Esophagus squamous epithelium (tissue), 5 donors: ENCODE data around the gene KRTAP12-1. TPM values are rescaled to one million over a fixed set of nuclear protein-coding genes. Genes with fewer than 3 reads are reported as not detected.

Source experiments
- DNase-seq: peaks from one replicate; lab custom pipeline; 2025; lab: John Stamatoyannopoulos, UW
- H3K27ac ChIP-seq, 4 donors: fragments of 200-600 bp; sonication (generic); one replicate each; pipeline ENCODE4 v1.5.1; 2016 to 2019; ENCODE audit warnings: mild to moderate bottlenecking in 1 of 4
- H3K27me3 ChIP-seq, 4 donors: fragments of 200-600 bp; sonication (generic); 1 replicate in 3 of 4; 2 replicates in 1 of 4; pipeline versions ENCODE4 v1.5.1 to v1.6.0; 2017 to 2021; ENCODE audit warnings: antibody characterized with exemption in 1 of 4
- H3K36me3 ChIP-seq, 3 donors: fragments of 200-600 bp; sonication (generic); one replicate each; pipeline ENCODE4 v1.5.1; 2016 to 2019
- H3K4me1 ChIP-seq, 3 donors: fragments of 200-600 bp; sonication (generic); one replicate each; pipeline ENCODE4 v1.5.1; 2017 to 2019
- H3K4me3 ChIP-seq, 4 donors: fragments of 200-600 bp; sonication (generic); 1 replicate in 3 of 4; 2 replicates in 1 of 4; pipeline ENCODE4 v1.5.1; 2016 to 2019; ENCODE audit warnings: mild to moderate bottlenecking in 2 of 4, moderate library complexity in 1 of 4
- H3K9me3 ChIP-seq, 3 donors: fragments of 200-600 bp; sonication (generic); one replicate each; pipeline ENCODE4 v1.5.1; 2016 to 2019
- POLR2A ChIP-seq, 4 donors: fragments of 450-650 bp; IDR thresholded peaks; one replicate each; pipeline ENCODE4 v1.6.1; 2017; ENCODE audit warnings: antibody characterized with exemption in 4 of 4, mild to moderate bottlenecking in 4 of 4, moderate library complexity in 3 of 4
- WGBS, 2 donors: methylation state at CpG; one replicate each; pipeline ENCODE4 v1.1.5; 2018; 5-methylcytosine and 5-hydroxymethylcytosine counted together
- intact Hi-C: fragments of 100-400 bp; cut with DNase I; formaldehyde crosslinking; loops from one replicate; pipeline ENCODE4 v1.15.0; 2022
- total RNA-seq, 4 donors: library from RNA; depleted of rRNA; stranded (reverse); fragments of >200 nt; gene quantifications; one replicate each; pipeline ENCODE4 v1.1.0, GENCODE V29; 2016
- TF ChIP-seq, protein P1 (sequence below), 6 experiments: fragments of 450-650 bp in 4 of 6; fragments of 200-600 bp in 2 of 6; sonication (generic) in 2 of 6; IDR thresholded peaks; one replicate each; pipeline ENCODE4 v1.5.1; 2016 to 2019; ENCODE audit warnings: antibody characterized with exemption in 6 of 6, mild to moderate bottlenecking in 4 of 6, moderate library complexity in 4 of 6
- donor health status: DM: yes; HTN: yes; CAD: no.

Gene KRTAP12-1
- total RNA-seq, 4 donors from 2014 or later = not detected

DNA sequence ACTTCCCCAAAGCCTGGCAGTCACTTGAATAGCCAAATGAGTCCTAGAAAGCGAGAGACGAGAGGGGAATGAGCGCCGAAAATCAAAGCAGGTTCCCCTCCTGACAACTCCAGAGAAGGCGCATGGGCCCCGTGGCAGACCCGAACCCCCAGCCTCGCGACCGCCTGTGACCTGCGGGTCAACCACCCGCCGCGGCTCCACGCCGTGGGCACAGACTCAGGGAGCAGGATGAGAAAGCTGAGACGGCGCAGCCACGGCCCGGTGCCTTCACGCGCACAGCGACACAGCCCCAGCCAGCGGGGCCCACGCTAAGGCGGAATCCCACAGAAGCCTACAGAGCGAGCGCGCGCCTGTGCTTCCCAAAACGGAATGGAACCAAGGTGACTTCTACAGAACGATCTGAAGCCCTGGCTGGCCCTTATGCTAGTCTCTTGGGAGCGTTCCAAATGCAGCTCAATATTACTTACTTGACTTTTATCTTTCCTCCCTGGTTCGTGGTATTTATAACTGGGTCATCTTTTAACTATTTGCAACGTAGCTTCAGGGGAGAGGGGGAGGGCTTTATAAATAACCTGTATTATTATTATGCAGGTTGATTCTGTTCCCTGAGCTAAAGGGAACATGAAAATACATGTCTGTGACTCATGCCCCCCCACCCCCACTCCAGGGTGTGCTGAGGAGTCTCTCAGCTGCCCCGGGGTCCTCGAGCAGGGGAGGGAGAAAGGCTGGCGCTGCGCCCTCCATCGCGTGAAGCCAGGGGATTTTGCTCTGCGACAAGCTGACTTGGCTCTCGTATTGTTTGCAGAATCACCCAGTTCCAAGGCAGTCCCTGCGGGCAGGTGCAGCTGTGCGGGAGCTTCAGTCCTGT, 27.7 kb upstream of the KRTAP12-1 start:
- H3K4me3 ChIP-seq = no peak overlapping the region
- H3K9me3 ChIP-seq = peaks cover 0 to 7% (median 5%) of the 10 kb centered on the region in 3 donors
- no peaks in the 10 kb centered on the region for H3K36me3 ChIP-seq
- H3K27me3 ChIP-seq = peaks cover 9 to 100% (median 41%) of the 10 kb centered on the region in 4 donors
- WGBS, 2 donors = 5 to 12% methylated on average over 11 to 15 of the region's 45 CpGs
- intact Hi-C loops = no loop called here
- peaks cover 0 to 39% (median 13%) of the 10 kb centered on the region in 3 donors for H3K4me1 ChIP-seq
- TF ChIP-seq, protein P1, sequence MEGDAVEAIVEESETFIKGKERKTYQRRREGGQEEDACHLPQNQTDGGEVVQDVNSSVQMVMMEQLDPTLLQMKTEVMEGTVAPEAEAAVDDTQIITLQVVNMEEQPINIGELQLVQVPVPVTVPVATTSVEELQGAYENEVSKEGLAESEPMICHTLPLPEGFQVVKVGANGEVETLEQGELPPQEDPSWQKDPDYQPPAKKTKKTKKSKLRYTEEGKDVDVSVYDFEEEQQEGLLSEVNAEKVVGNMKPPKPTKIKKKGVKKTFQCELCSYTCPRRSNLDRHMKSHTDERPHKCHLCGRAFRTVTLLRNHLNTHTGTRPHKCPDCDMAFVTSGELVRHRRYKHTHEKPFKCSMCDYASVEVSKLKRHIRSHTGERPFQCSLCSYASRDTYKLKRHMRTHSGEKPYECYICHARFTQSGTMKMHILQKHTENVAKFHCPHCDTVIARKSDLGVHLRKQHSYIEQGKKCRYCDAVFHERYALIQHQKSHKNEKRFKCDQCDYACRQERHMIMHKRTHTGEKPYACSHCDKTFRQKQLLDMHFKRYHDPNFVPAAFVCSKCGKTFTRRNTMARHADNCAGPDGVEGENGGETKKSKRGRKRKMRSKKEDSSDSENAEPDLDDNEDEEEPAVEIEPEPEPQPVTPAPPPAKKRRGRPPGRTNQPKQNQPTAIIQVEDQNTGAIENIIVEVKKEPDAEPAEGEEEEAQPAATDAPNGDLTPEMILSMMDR (IDR thresholded peaks at IDR 0.05) = no peak
- no peak for TF ChIP-seq POLR2A (IDR thresholded peaks at IDR 0.05)
- H3K27ac ChIP-seq = no peak overlapping the region
- no peak for DNase-seq

DNA sequence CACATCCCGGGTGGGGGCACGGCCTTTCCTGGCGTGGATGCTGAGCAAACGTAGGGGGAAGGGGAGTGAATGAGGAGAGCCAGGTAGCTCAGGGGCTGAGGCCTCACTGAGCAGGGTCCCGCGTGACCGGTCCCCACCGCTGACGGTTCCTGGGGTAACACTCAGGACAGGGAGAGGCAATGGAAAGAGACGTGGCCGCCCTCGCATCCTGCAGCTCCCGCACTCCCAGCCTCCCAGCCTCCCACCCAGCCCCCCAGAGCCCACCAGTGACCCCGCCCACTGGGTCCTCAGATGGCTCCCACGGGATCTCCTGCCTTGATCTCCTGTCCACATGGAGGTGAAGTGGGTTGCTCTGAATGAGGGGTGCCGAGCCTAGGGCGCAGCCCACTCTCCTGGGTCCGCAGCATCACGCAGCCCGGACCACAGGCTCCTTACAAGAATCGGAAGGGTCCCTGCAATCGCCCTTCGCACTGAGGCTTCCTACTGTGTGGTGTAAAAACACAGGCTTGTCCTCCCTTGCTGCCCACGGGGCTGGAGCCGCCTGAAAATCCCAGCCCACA, 27.0 kb upstream of the KRTAP12-1 start:
- Histone ChIP-seq H3K36me3 (no peaks in the 10 kb centered on the region), H3K9me3 (peaks cover 0 to 7% (median 5%) of the 10 kb centered on the region in 3 donors), H3K27me3 (peaks cover 9 to 100% (median 44%) of the 10 kb centered on the region in 4 donors), H3K4me3 (no peak overlapping the region), H3K27ac (no peak overlapping the region), H3K4me1 (peaks cover 0 to 39% (median 13%) of the 10 kb centered on the region in 3 donors)
- DNase-seq = no peak
- intact Hi-C loops = no loop called here
- no CpG with 5 or more reads among the region's 25 CpGs for WGBS, 2 donors
- TF ChIP-seq, protein P1 (IDR thresholded peaks at IDR 0.05) = no peak
- no peak for TF ChIP-seq POLR2A (IDR thresholded peaks at IDR 0.05)

DNA sequence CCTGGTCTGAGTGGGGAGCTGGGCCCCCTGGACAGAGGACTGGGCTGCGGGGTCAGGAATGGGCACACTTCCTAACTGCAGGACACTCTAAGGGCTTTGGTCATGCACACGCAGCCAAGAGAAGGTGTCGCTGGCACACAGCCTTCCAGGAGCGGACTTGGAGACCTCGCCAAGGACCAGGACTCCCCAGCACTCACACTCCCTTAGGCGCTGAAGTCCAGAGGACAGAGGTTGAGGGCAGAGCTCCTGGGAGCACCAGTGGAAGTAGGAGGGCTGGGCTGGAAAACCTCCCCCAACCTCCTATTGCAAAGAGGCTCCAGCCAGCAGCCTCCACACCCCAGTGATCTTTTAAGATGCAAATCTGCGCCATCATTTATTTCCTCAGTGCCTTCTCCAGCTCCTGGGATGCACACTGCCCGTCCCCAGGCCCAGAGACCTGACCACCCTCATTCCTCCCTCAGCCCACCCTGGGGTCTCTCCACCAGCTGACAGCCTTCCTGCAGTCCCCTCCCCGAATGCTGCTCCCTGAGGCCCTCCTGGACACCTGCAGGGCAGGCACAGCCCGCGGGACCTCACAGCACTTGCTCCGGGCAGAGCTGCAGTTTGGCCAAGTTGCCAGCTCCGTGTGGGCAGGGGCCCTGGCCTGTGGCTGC, 26.4 kb upstream of the KRTAP12-1 start:
- no peak for DNase-seq
- WGBS, 2 donors = 4 to 5% methylated on average over 4 to 7 of the region's 13 CpGs
- Histone ChIP-seq H3K4me3 (no peak overlapping the region), H3K27ac (no peak overlapping the region), H3K9me3 (peaks cover 0 to 7% (median 5%) of the 10 kb centered on the region in 3 donors), H3K27me3 (peaks cover 9 to 100% (median 44%) of the 10 kb centered on the region in 4 donors), H3K36me3 (no peaks in the 10 kb centered on the region), H3K4me1 (peaks cover 0 to 39% (median 13%) of the 10 kb centered on the region in 3 donors)
- intact Hi-C loops = no loop called here
- TF ChIP-seq, protein P1 (IDR thresholded peaks at IDR 0.05) = no peak
- no peak for TF ChIP-seq POLR2A (IDR thresholded peaks at IDR 0.05)

GRCh38 chr21:44706706-44707581, 25.0 kb upstream of the KRTAP12-1 start:
- Histone ChIP-seq H3K27ac (no peak overlapping the region), H3K36me3 (no peaks in the 10 kb centered on the region), H3K4me3 (no peak overlapping the region), H3K9me3 (peaks cover 0 to 7% (median 5%) of the 10 kb centered on the region in 3 donors), H3K4me1 (peaks cover 0 to 37% (median 13%) of the 10 kb centered on the region in 3 donors), H3K27me3 (peaks cover 9 to 100% (median 34%) of the 10 kb centered on the region in 4 donors)
- TF ChIP-seq, protein P1 (IDR thresholded peaks at IDR 0.05) = no peak
- TF ChIP-seq POLR2A (IDR thresholded peaks at IDR 0.05) = no peak
- intact Hi-C loops = no loop called here
- no peak for DNase-seq
- WGBS, 2 donors = 2 to 3% methylated on average over 7 to 9 of the region's 46 CpGs
